Measurements from ENCODE around the gene PLEK. TPM values are rescaled to one million over a fixed set of nuclear protein-coding genes. Genes with fewer than 3 reads are reported as not detected.
"Not testable (repeated sequence)": the region's sequence is repeated elsewhere in the genome, so short reads cannot be mapped to it uniquely, and the experiment has no call there.

Gene PLEK
- total and polyA plus RNA-seq, 3 donors from 2014 or later, result 1.7 to 9.2 (median 2.4) TPM

- WGBS, 2 donors, result 39 to 45% methylated on average over 6 of the region's 6 CpGs
- no peak overlapping the region for H3K27ac ChIP-seq
- no peak overlapping the region for H3K4me3 ChIP-seq
- intact Hi-C loops (cut with DNase I; ENCODE audit: low total_unique reads), result no loop called here
- TF ChIP-seq CTCF (IDR thresholded peaks at IDR 0.05) (peak; percentile 88 to 96 (median 95)), POLR2A (IDR thresholded peaks at IDR 0.05) (no peak)
- no peaks in the 10 kb centered on the region for H3K27me3 ChIP-seq
- peaks cover 10% of the 10 kb centered on the region for H3K4me1 ChIP-seq
- DNase-seq, result peak; percentile 93
- H3K36me3 ChIP-seq (ENCODE audit: low read depth, missing control alignments), result no peaks in the 10 kb centered on the region
- no peaks in the 10 kb centered on the region for H3K9me3 ChIP-seq
These were observed 76.3 kb downstream of the PLEK start for GRCh38 chr2:68441179-68441993.

DNA sequence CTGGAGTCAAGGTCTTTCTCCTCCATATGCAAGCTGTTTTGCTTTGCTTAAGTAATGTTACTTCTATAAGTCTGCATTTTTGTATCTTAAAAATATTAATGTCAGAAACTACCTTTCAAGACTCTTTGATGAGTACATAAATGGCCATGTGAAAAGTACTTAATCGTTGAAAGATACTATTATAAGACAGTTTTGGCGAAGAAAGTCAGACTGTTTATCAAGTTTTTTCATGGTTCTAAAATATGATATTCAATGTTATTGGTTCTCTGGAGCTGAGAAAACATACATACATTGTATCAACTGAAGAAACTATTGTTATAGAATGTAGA, 76.9 kb downstream of the PLEK start:
- 70 to 72% methylated on average over 2 of the region's 2 CpGs for WGBS, 2 donors

DNA sequence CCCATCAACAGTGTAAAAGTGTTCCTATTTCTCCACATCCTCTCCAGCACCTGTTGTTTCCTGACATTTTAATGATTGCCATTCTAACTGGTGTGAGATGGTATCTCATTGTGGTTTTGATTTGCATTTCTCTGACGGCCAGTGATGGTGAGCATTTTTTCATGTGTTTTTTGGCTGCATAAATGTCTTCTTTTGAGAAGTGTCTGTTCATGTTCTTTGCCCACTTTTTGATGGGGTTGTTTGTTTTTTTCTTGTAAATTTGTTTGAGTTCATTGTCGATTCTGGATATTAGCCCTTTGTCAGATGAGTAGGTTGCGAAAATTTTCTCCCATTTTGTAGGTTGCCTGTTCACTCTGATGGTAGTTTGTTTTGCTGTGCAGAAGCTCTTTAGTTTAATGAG, 81.3 kb downstream of the PLEK start:
- not testable (repeated sequence) for DNase-seq, H3K4me1 ChIP-seq
- WGBS, 2 donors, result 54 to 71% methylated on average over 3 of the region's 3 CpGs

More for the DNA sequence above, 76.9 kb downstream of the PLEK start:
- H3K27ac ChIP-seq, result no peak overlapping the region
- intact Hi-C loops (cut with DNase I; ENCODE audit: low total_unique reads), result no loop called here
- H3K36me3 ChIP-seq (ENCODE audit: low read depth, missing control alignments), result no peaks in the 10 kb centered on the region
- TF ChIP-seq CTCF (IDR thresholded peaks at IDR 0.05) (no peak), POLR2A (IDR thresholded peaks at IDR 0.05) (no peak)
- peaks cover 4% of the 10 kb centered on the region for H3K4me1 ChIP-seq
- no peak for DNase-seq
- H3K9me3 ChIP-seq, result no peaks in the 10 kb centered on the region
- no peaks in the 10 kb centered on the region for H3K27me3 ChIP-seq
- no peak overlapping the region for H3K4me3 ChIP-seq

More for the DNA sequence above, 81.3 kb downstream of the PLEK start:
- H3K27ac ChIP-seq; H3K9me3 ChIP-seq; H3K36me3 ChIP-seq (ENCODE audit: low read depth, missing control alignments); H3K4me3 ChIP-seq; intact Hi-C loops (cut with DNase I; ENCODE audit: low total_unique reads); H3K27me3 ChIP-seq: not testable (repeated sequence)

Other genes with a start within 250 kb of the PLEK start
- 10 to 100 TPM; 13.3 to 18.4 TPM for gene PNO1, start 207.4 kb upstream of the PLEK start, total RNA-seq
- 15.4 TPM for gene PNO1, start 207.4 kb upstream of the PLEK start, polyA plus RNA-seq (ENCODE audit: insufficient read depth, low read depth, low replicate concordance)
- gene PPP3R1, start 112.8 kb upstream of the PLEK start, total RNA-seq, result 10 to 100 TPM; 35.7 to 37.0 TPM
- 45.0 TPM for gene PPP3R1, start 112.8 kb upstream of the PLEK start, polyA plus RNA-seq (ENCODE audit: insufficient read depth, low read depth, low replicate concordance)
- 1 to 10 TPM; 5.8 to 9.2 TPM for gene CNRIP1, start 45.3 kb upstream of the PLEK start, total RNA-seq
- gene CNRIP1, start 45.3 kb upstream of the PLEK start, polyA plus RNA-seq (ENCODE audit: insufficient read depth, low read depth, low replicate concordance), result 10.5 TPM
- 1 to 10 TPM; 1.2 to 2.4 TPM for gene FBXO48, start 102.0 kb downstream of the PLEK start, total RNA-seq
- gene FBXO48, start 102.0 kb downstream of the PLEK start, polyA plus RNA-seq (ENCODE audit: insufficient read depth, low read depth, low replicate concordance), result 1.7 TPM
- gene APLF, start 102.3 kb downstream of the PLEK start, total RNA-seq, result 10 to 100 TPM; 14.7 to 21.7 TPM
- gene APLF, start 102.3 kb downstream of the PLEK start, polyA plus RNA-seq (ENCODE audit: insufficient read depth, low read depth, low replicate concordance), result 6.6 TPM